ENCODE data around the gene NEGR1.
A peak's percentile ranks its signal among the peaks of the same experiment; 100 is the strongest.

Gene NEGR1

GRCh38 chr1:72115290-72115689, 167.0 kb downstream of the NEGR1 start:
- DNase-seq: no peak

- DNase-seq: no peak
These were observed 170.7 kb downstream of the NEGR1 start for GRCh38 chr1:72111662-72112061.

GRCh38 chr1:72109916-72110315, 172.4 kb downstream of the NEGR1 start:
- DNase-seq: no peak

GRCh38 chr1:72105201-72105600, 177.1 kb downstream of the NEGR1 start:
- peak; percentile 20 for DNase-seq

GRCh38 chr1:72101840-72102632, 180.3 kb downstream of the NEGR1 start:
- no peak for DNase-seq

GRCh38 chr1:72100771-72101170, 181.6 kb downstream of the NEGR1 start:
- no peak for DNase-seq

- DNase-seq: no peak
These were observed 184.3 kb downstream of the NEGR1 start for GRCh38 chr1:72097851-72098570.

- no peak for DNase-seq
These were observed 188.1 kb downstream of the NEGR1 start for GRCh38 chr1:72094209-72094608.

- no peak for DNase-seq
These were observed 195.9 kb downstream of the NEGR1 start for GRCh38 chr1:72086394-72086793.

- no peak for DNase-seq
These were observed 206.9 kb downstream of the NEGR1 start for GRCh38 chr1:72075425-72075824.

GRCh38 chr1:72066431-72066830, 215.9 kb downstream of the NEGR1 start:
- peak; percentile 52 for DNase-seq

GRCh38 chr1:72064196-72065075, 217.9 kb downstream of the NEGR1 start:
- DNase-seq: no peak

GRCh38 chr1:72063364-72064044, 218.8 kb downstream of the NEGR1 start:
- DNase-seq: no peak

GRCh38 chr1:72062584-72062983, 219.8 kb downstream of the NEGR1 start:
- no peak for DNase-seq

- no peak for DNase-seq
These were observed 221.7 kb downstream of the NEGR1 start for GRCh38 chr1:72060466-72061245.

GRCh38 chr1:72056516-72056915, 225.8 kb downstream of the NEGR1 start:
- DNase-seq: no peak

- peak; percentile 0 for DNase-seq
These were observed 230.8 kb downstream of the NEGR1 start for GRCh38 chr1:72051538-72051937.

GRCh38 chr1:72050551-72050950, 231.8 kb downstream of the NEGR1 start:
- no peak for DNase-seq

- peak; percentile 45 for DNase-seq
These were observed 244.5 kb downstream of the NEGR1 start for GRCh38 chr1:72037745-72038343.

- no peak for DNase-seq
These were observed 247.5 kb downstream of the NEGR1 start for GRCh38 chr1:72034827-72035226.

All from fibroblast of skin of scalp (primary cell).